Measurements from ENCODE around the gene HSD11B2.
A peak's percentile ranks its signal among the peaks of the same experiment; 100 is the strongest.
"Not testable (repeated sequence)": the region's sequence is repeated elsewhere in the genome, so short reads cannot be mapped to it uniquely, and the experiment has no call there.

HSD11B2 gene

DNA sequence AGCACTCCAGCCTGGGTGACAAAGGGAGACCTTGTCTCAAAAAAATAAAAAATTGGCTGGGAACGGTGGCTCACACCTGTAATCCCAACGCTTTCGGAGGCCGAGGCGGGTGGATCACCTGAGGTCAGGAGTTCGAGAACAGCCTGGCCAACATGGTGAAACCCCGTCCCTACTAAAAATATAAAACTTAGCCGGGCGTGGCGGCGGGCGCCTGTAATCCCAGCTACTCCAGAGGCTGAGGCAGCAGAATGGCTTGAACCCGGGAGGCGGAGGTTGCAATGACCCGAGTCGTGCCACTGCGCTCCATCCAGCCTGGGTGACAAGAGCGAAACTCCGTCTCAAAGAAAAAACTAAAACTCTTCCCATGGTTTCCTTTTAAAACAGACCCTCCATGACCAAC lies 15.5 kb upstream of the HSD11B2 start:
- DNase-seq: not testable (repeated sequence)

DNA sequence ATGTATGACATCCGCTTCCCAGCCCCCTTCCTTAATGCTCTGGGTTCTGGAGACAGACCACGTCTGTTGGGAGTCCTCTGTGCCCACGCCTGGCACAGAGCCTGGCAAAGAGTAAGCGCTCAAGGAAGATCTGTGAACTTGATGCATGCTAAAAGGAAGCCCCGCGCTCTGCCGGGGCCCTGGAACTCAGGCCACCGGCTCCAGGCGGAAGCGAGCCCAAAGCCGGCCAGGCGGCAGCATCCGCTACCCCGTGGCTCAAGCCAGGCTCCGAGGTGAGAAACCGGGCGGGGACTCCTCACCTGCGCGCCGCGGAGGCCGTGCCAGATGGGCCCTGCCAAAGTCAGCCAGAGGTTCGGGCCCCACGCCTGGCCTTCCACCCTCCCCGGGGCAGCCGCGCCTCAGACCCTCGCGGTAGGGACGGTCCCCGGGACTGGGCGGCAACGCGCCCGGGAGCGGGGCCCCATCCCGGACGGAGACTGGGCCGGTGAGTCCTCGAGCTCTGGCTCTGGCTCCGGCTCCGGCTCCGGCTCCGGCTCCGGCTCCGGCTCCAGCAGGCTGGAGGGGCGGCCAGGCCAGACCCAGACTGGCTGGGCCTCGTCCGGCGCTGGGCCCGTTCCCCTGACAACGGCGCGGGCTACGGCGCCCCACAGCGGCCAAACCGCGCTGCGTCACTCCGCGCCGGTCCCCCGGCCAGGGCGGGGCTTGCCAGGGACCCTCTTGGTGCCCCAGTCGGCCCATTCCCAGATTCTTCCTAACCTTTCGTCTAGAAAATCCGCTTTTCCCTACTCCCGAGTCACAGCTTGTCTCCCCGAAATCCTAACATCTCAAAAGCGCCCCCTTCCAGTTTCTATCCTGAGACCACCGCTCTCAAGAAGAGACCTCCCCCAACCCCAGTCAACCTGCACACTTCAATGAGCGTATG lies 14.8 kb upstream of the HSD11B2 start, which contains the start of gene ZDHHC1:
Gene ZDHHC1, minus strand, starts transcription at position 606 of the 922 bp plus-strand sequence. CDS start 8,702 bp downstream, outside the sequence.
- DNase-seq: peak; percentile 55 to 84 (median 67)

DNA sequence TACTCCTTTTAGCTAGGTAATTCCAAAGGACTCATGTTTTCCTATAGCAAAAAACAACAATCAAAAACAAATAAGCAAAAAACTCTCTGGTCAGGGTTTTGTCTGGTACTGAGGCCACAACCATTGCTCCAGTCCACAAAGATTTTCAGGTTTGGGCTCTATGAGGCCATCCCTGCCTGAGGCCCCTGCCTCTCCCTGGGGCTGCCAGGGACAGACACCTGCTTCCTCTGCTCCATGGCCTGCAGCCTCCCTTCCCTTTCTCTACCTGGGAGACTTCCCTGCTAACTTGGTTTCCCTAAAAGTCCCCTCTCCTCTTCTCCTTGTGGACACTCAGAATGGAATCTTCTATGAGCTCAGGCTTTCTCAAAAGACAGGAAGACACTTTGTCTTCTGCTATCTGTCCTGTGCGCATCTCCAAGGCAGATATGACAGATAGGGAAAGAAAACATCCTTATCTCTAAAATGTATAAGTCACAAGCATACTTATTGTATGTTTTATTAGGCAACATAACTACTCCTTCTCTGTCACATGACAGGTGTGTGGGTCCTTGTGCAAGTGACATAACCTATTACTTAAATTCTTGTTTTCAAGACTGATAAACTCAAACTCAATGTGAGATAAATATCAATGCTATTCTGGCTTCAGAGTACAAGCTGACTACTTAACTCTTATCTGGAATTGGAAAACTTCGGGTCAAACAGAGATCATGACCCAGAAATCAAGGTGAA lies 13.4 kb upstream of the HSD11B2 start:
- DNase-seq: no peak

DNA sequence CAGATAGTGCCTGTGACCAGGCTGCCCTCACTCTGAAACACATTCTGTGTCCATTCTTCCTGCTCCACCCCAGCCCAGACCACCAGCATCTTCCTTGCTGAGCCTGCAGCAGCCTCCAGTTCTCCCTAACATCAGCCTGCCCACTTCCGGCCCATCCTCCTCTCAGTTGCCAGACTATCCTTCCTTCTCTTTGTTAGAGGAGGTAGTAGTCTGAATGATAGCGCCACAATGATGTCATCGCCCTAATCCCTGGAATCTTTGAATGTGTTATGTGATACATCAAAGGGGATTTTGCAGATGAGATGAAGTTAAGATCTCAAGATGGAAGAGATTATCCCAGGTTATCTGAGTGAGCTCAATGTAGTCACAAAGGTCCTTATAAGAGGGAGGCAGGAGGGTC lies 11.4 kb upstream of the HSD11B2 start:
- DNase-seq: no peak

DNA sequence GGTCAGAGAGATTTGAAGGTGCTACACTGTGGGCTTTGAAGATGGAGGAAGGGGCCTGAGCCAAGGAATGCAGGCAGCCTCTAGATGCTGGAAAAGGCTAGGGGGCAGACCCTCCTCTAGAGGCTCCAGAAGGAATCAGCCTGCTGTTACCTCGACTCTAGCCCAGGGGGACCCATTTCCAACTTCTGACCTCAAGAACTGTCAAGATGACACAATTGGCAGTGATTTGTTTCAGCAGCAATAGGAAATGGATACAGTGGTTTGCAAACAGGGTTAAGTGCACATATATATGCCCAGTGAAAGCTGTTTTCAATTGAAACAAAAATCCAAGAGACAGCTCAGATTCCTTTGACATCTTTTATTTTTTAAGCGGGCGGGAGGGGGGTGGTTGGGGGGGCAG lies 11.0 kb upstream of the HSD11B2 start:
- no peak for DNase-seq

DNA sequence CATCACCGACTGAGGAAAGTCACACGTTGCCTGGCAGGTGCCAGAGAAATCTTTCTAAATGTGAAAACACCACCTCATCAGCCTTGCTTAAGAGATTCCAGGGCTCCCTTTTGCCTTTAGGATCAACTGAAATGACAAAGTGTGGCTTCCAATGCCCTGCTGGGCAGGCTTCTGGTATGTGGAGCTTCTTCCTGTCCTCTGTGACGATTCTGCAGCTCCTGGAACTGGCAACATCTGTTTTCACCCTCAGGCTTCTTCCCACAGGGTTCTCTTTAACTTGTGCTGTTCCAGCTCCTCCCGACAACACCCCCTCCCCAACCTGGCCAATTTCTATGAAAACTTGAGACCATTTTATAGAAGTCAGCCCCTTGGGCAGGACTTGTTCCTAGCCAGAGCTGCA lies 9.9 kb upstream of the HSD11B2 start:
- DNase-seq: no peak

DNA sequence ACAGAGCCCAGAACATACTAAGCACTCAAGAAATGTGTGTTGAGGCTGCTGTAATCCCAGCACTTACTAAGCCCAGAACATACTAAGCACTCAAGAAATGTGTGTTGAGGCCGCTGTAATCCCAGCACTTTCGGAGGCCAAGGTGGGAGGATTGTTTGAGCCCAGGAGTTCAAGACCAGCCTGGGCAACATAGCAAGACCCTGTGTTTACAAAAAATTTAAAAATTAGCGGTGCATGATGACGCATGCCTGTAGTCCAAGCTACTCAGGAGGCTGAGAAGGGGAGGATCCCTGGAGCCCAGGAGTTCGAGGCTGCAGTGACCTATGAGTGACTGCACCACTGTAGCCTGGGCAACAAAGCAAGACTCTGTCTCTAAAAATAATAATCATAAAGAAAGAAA lies 7.9 kb upstream of the HSD11B2 start:
- no peak for DNase-seq

DNA sequence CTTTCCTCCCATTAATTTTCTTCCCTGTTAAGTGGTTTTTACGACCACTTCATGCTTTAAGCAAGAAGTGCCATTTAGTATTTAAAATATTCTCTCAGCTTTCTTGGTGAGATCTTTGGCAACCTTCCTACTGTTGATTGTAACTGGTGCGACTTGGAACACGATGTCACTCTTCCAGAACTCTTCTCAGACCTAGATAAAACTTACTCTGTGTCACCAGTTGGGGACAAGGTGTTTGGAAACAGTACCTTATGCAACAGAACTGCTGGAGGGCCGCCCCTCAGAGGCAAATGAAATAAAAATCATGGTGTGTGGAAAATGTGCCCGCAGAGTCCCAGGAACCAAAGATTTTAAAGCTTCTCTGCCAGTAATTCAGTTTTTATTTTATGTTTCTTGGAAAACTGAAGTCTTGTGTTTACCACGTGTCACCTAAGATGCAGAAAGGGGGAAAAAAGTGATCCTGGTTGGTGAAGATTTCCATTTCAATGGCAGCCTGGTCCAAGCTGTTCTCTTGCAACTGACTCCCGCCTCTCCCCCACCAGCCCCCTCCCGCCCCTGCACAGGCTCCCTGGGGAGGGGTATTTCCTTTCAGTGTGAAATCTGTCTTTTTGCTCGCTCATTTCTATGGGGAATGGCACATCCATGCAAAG lies 7.2 kb upstream of the HSD11B2 start:
- DNase-seq: no peak

DNA sequence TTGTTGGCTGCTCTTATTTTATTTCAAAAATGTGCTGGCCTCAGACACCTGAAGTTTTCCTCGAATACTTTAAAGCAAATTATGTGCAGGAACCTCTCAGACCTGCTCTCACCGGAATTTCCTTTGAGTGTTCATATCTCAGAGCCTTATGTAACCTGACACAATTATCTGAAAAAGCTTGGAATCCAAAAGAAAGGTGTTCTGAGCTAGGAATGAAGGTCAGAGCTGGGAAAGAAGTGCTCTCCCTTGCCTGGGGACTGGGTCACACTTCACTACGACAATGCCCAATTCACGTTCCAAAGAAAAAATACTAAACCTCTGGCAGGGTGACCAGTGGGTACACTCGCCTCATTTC lies 6.7 kb upstream of the HSD11B2 start:
- DNase-seq: no peak

DNA sequence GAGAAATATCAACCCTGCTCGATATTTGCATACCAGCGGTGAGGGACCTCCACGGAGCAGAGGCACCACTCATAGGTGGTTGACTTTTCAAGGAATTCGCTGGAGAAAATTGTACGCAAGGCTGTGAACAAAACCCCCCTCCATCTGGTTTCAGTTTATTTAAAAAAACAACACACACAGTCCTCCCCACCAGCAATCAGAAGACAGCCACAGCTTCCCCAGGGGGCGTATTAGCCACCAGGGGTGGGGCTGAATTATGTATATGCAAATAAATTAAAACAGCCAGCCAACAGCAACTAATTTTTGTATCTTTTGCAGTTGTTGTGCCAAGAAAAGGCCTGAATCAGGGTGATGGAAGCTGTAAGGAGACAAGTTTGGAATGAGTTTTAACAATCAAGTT lies 5.9 kb upstream of the HSD11B2 start:
- DNase-seq: no peak

DNA sequence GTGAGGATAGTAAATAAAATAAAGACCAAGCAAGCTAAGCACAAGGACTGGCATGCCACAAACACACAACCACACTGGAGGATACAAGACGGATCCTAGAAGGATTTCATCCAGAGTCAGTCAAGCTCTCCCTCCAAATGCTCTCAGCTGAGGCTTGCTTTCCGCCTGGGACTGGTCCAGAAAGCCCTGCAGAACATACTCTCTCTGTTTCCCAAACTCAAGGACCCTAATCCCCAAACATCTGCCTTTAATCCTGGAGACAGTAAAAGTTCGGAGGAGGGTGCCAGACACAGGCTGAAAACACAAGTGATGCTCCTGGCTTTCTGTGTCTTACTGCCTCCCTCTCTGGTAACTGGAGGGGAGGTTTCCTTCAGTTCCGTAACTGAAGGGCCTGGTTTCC lies 5.3 kb upstream of the HSD11B2 start:
- no peak for DNase-seq

DNA sequence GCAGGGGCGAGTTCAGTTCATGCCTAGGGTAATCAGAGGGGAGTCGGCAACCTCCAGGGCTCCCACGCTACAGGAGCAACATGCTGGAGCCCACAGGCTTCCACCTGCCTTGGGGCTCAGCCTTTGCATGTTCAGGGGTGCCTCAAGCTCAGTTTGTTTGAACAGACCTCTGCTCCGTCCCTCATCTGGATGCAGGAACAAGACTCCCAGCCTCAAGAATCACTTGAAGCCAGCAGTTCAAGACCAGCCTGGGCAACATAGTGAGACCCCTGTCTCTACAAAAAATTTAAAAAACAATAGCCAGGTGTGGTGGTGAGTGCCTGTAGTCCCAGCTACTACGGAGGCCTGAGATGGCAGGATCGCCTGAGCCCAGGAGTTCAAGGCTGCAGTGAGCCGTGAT lies 4.9 kb upstream of the HSD11B2 start:
- DNase-seq: no peak

DNA sequence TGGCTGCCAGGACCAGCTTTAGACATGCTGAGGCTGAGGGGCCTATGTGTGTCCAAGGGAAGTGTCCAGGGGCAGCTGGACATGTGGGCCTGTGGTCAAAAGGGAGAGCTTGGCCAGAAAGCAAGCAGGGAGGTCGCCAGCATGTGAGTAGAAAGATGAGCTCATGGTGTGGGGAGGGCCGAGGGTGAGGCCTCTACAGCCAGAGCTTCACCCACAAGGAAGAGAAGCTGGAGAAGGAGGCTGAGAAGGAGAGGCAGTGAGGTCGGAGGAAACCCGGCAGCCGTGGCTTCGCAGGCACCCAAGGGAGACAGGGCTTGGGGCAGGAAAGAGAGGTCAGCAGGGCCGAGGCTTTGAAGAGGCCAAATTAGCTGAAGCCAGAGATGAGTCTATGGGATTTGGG lies 4.0 kb upstream of the HSD11B2 start:
- no peak for DNase-seq

DNA sequence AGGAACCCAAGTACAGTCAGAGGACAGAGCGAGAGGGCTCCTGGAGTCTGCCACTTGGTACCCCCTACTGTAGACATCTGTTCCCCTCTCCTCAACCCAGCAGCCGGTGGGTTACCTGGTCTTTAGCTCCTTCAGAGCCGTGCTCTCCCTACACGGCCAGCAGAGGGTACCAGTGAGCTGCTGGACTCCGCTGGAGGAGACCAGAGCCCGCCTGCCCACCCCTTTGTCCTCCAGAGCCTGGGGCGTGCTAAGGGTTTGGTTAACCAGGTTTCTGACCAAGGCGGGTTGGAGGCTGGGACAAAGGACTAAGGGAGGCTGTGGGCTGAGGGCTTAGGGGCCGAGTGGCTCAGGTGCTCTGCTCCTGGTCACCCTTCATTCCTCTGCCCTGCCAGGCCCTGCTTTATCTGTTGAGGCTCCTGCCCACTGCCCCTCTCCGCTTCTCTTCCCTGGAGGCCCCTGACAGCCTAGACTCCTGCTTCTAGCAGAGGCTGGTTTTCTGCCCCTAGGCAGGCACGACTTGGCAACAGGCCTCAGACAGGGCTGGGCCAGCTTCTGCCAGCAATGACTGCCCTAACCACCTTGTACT lies 2.7 kb upstream of the HSD11B2 start:
- DNase-seq: peak; percentile 71 to 84 (median 76)

DNA sequence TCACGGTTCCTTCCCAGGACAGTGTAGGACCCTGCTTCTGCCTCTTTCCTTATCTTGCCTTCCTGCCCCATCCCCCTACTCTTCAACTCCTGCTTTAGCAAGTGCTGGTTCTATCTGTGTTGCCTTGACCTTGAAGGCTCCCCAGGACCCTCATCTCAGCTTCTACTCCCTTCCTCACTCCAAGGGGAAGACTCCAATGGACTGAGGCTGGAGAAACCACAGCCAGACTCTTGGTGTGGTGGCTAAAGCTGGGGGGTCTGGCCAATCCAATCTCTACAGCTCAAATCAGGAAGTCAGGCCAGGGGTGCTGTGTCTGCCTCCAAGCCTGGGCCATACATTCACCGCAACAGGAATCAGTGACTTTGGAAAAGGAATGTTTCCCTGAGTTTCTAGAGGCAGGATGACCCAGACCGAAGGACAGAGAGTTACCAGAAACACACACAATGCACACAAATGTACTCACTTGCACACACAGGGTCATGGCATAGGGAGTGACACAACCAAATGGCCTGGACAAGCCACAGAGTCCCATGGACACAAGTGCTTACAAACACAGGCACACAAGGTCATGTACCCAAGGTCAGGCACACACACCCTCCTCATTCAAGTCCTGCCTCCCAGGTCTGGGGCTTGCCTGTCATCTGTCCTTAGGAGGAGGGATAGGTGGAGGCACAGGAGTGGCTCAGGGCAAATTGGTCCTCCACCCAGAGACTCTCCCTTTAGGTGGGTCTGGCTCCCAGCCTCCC lies 1.7 kb upstream of the HSD11B2 start:
- no peak for DNase-seq

DNA sequence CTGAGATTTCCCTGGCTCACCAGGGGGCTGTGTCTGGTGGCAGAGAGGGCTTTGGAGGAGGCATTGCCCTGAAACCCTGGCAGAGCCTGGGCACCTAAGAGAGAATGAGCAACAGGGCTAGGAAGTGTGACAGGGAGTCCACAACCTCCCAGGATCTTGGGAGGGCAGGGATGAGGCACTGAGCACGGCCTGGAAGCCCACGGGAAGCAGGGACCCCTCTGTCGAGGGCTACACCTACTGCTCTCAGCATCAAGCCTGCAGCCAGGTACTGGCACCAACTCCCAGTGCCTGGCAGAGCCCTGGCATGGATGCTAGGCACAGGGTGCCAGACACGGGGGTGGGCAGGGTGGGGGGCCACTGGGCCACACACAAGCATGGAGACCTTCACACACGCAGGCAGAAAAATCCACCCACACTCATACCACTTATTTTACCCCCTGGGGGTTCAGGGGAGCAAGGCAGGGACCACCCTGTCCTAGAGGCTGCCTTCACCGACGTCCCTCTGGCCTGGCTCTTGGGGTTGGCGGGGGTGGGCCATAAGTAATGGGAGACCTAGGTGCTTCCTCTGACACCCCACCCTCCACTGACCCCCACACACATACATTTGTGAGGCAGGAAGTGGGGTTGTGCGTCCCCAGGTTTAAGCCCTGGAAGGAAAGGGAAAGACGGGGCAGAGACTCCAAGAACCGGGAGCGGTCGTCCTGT lies 970 bp upstream of the HSD11B2 start:
- DNase-seq: no peak

DNA sequence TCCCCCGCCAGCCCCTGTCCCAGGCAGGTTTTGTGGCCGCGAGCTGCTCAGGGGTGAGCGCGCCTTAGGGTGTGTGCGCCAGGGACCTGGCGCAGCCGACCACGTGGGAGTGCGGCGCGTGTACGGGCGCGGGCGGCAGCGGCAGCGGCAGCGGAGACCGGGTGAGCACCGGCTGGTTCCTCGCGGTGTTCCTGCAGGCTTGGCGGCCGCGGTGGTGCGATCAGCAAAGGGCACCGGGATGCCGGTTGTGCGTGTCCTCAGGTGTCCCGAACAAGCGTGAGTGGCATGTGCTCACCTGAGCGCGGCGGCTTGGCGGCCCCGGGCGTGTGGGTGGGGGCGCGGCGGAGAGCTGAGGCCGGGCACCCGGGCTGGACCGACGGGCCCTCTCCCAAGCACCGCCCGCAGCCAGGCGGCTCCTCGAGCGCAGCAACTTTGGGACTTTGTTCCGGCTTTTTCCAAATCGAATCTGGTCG lies 381 bp upstream of the HSD11B2 start:
- peak in 2 of 3 donors; percentile 45 to 51 for DNase-seq

DNA sequence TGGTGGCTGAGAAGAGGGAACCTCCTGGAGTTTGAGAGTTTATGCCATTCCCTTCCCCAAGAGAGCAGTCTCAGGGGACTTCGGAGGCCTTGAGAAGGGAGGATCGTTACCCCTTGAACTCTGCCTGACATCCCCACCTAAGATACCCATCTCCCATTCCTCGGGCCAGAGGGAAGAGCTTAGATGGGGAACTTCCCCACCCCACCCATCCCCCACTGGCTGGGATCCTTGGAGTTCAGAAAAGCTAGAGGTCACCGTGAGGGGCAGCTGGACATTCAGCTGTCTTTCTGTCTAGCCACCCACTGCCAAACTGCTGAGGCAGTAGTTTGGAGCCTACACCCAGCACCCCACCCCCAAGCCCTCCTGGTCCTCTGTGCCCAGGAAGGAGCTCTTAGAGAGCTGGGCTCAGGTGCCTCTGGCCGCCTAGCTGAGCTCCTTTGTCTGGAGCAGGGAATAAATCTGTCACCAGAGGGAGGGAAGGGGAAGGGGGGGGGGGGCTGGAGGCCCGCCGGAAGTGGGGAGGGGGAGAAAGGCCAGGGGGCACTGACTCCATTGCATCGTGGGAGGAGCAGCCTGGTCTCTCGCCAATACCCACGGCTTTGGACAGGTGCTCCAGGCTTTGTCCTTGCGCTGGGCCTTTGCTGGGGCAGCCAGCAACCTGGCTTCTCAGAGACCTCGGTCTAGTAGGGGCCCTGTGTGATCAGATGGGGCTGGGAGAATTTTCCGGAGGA lies 1.0 kb downstream of the HSD11B2 start:
- peak in 1 of 3 donors; percentile 44 for DNase-seq

DNA sequence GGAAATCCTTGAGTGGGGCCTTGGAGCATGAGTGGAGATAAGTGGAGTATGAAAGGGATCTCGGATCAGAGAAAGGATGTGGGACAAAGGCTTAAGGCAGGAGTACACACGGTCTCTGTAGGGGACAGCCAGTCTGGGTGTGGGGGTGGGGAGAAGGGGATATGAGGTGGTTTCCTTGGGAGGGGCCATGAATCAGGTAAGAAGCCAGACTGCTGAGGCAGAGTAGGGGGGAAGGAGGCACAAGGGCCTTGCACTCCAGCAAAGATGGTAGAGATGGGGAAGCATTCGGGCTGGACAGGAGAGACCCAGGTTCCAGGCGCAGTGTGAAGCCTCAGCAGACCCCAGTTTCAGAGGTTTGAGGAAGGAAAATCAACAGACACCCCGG lies 1.6 kb downstream of the HSD11B2 start:
- no peak for DNase-seq

DNA sequence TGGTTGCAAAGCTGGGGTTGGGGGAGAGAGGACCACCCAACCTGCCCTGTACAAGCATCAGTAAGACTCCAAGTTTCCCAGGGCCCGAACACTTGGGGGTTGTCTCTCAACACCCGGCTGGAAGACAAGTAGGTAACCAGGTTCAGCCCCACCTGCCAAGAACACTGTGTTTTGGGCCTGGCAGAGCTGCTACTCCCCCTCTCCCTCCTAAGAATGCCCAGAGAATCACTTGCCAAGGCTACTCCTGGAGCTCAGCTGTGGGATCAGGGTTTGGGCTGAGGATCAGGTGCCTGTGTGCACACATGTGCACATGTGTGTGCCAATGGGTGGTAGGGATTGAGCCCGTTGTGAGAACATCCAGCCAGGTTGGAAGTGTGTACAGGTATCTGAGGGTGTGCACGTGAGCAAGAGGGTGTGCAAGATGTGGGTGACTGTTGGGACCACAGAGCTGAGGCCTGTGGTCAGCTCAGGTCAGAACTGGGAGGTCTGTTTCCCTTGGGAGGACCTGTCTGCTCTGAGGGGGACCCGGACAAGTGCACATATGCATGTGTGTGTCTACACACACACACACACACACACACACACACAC lies 2.3 kb downstream of the HSD11B2 start:
- DNase-seq: no peak

DNA sequence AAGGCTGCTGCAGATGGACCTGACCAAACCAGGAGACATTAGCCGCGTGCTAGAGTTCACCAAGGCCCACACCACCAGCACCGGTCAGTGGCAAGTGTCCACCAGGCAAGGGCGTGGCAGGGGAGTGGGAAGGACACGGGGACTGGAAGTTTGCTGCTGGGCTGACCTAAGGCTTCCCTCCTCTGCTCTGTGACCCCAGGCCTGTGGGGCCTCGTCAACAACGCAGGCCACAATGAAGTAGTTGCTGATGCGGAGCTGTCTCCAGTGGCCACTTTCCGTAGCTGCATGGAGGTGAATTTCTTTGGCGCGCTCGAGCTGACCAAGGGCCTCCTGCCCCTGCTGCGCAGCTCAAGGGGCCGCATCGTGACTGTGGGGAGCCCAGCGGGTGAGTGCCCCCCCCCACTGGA lies 4.8 kb downstream of the HSD11B2 start:
- DNase-seq: no peak
